GM13977 (cell line): ENCODE measurements around the gene HOXB9.

Experiments used
- DNase-seq: peaks from one replicate; pipeline ENCODE4 v3.0.0; 2012; ENCODE audit warnings: low spot score
- CTCF ChIP-seq: IDR thresholded peaks from 2 replicates; pipeline ENCODE4 v1.5.1; 2012; ENCODE audit warnings: mild to moderate bottlenecking, control low read depth; ENCODE audit not compliant: insufficient read depth; ENCODE audit errors: extremely low read depth, missing control alignments
- in situ Hi-C: fragments of 300-500 bp; cut with MboI; formaldehyde crosslinking; loops from one replicate; pipeline ENCODE4 v1.12.0; 2022; ENCODE audit warnings: low sequenced_read_pairs, low pct_unique_long_range_greater_than_20kb, mixed read lengths, inconsistent platforms; ENCODE audit not compliant: unreplicated experiment

Gene HOXB9

GRCh38 chr17:48576479-48577309 is 49.5 kb downstream of the HOXB9 start:
- no peak for DNase-seq

GRCh38 chr17:48575673-48576478 is 50.3 kb downstream of the HOXB9 start:
- TF ChIP-seq CTCF: no peak
- no peak for DNase-seq
- in situ Hi-C loops: no loop called here

More at GRCh38 chr17:48576479-48577309, 49.5 kb downstream of the HOXB9 start:
- TF ChIP-seq CTCF: no peak
- in situ Hi-C loops: no loop called here

GRCh38 chr17:48575066-48575582 is 51.0 kb downstream of the HOXB9 start:
- TF ChIP-seq CTCF: no peak
- in situ Hi-C loops: no loop called here
- DNase-seq: no peak

- no peak for DNase-seq
- no peak for TF ChIP-seq CTCF
- in situ Hi-C loops: no loop called here
Measured at GRCh38 chr17:48574505-48575065, 51.6 kb downstream of the HOXB9 start.

DNA sequence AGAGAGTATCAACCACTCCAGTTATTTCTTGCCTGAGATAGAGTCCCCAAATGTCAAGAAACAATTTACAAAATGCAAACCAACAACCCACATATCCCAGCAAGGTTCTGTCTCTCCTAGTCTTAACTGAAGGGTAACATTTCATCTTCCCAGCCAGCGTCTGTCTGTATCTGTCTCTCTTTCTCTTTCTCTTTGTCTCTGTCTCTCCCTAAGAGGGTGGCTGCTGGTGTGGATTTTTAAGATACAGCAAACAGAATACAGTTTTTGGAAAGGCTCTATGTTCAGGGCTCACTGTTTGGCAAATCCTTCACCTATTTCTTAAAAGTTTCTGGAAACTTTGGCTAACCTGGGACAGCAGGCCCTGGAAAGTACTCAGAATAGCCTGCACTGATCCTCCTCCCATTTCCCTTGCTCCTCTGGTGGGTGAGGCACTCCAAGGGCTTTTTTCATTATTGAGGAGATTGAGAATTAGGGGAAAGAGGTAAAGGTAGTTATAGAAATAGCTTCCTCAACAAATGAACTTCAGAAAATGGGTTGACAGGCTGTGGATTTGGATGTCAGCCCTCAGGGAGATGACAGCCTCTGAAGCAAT is 54.2 kb downstream of the HOXB9 start:
- no peak for DNase-seq
- TF ChIP-seq CTCF: no peak
- in situ Hi-C loops: no loop called here
